ENCODE results near the gene DENND10.
"Not testable (repeated sequence)": the region's sequence is repeated elsewhere in the genome, so short reads cannot be mapped to it uniquely, and the experiment has no call there.

DENND10 gene

GRCh38 chr10:119098576-119098975, 5.3 kb upstream of the DENND10 start:
- DNase-seq (ENCODE audit: low spot score) = no peak

GRCh38 chr10:119100434-119101238, 3.3 kb upstream of the DENND10 start:
- DNase-seq (ENCODE audit: low spot score) = no peak

- no peak for DNase-seq (ENCODE audit: low spot score)
Observed at GRCh38 chr10:119101366-119102098, 2.4 kb upstream of the DENND10 start.

- DNase-seq (ENCODE audit: low spot score) = no peak
Observed at GRCh38 chr10:119103241-119103902, 541 bp upstream of the DENND10 start.

GRCh38 chr10:119104654-119105015, 722 bp downstream of the DENND10 start:
- DNase-seq (ENCODE audit: low spot score) = no peak

GRCh38 chr10:119105155-119105554, 1.2 kb downstream of the DENND10 start:
- no peak for DNase-seq (ENCODE audit: low spot score)

- not testable (repeated sequence) for DNase-seq (ENCODE audit: low spot score)
Observed at GRCh38 chr10:119105899-119106298, 2.0 kb downstream of the DENND10 start.

- not testable (repeated sequence) for DNase-seq (ENCODE audit: low spot score)
Observed at GRCh38 chr10:119107106-119107505, 3.2 kb downstream of the DENND10 start.

- DNase-seq (ENCODE audit: low spot score) = not testable (repeated sequence)
Observed at GRCh38 chr10:119107771-119108170, 3.9 kb downstream of the DENND10 start.

GRCh38 chr10:119112056-119112455, 8.1 kb downstream of the DENND10 start:
- no peak for DNase-seq (ENCODE audit: low spot score)

GRCh38 chr10:119113751-119114732, 10.1 kb downstream of the DENND10 start:
- DNase-seq (ENCODE audit: low spot score) = no peak

- DNase-seq (ENCODE audit: low spot score) = no peak
Observed at GRCh38 chr10:119115926-119116325, 12.0 kb downstream of the DENND10 start.

GRCh38 chr10:119116326-119116951, 12.5 kb downstream of the DENND10 start:
- DNase-seq (ENCODE audit: low spot score) = no peak

- no peak for DNase-seq (ENCODE audit: low spot score)
Observed at GRCh38 chr10:119118231-119118630, 14.3 kb downstream of the DENND10 start.

- no peak for DNase-seq (ENCODE audit: low spot score)
Observed at GRCh38 chr10:119119400-119119799, 15.5 kb downstream of the DENND10 start.

GRCh38 chr10:119120413-119120867, 16.5 kb downstream of the DENND10 start:
- DNase-seq (ENCODE audit: low spot score) = peak; percentile 37

GRCh38 chr10:119120875-119121274, 17.0 kb downstream of the DENND10 start:
- no peak for DNase-seq (ENCODE audit: low spot score)

- DNase-seq (ENCODE audit: low spot score) = no peak
Observed at GRCh38 chr10:119125942-119126341, 22.0 kb downstream of the DENND10 start.

GRCh38 chr10:119129721-119130120, 25.8 kb downstream of the DENND10 start:
- no peak for DNase-seq (ENCODE audit: low spot score)

GRCh38 chr10:119131512-119132240, 27.8 kb downstream of the DENND10 start:
- DNase-seq (ENCODE audit: low spot score) = peak; percentile 82
